ENCODE measurements around the gene TTC6.

TTC6 gene

GRCh38 chr14:37608649-37609048 lies 13.2 kb downstream of the TTC6 start:
- no peak overlapping the region for H3K4me3 ChIP-seq (ENCODE audit: low read depth, low read length)
- TF ChIP-seq CTCF (IDR thresholded peaks at IDR 0.05; ENCODE audit: low read depth, low read length) (no peak), POLR2A (IDR thresholded peaks at IDR 0.05; ENCODE audit: extremely low read depth, insufficient read length) (no peak), MAX (IDR thresholded peaks at IDR 0.05; ENCODE audit: low read depth, low read length) (no peak), MYC (IDR thresholded peaks at IDR 0.05; ENCODE audit: low read depth, low read length) (no peak)
- DNase-seq (ENCODE audit: low read depth), result no peak

- no peak overlapping the region for H3K4me3 ChIP-seq (ENCODE audit: low read depth, low read length)
- TF ChIP-seq MAX (IDR thresholded peaks at IDR 0.05; ENCODE audit: low read depth, low read length) (no peak), POLR2A (IDR thresholded peaks at IDR 0.05; ENCODE audit: extremely low read depth, insufficient read length) (no peak), MYC (IDR thresholded peaks at IDR 0.05; ENCODE audit: low read depth, low read length) (no peak), CTCF (IDR thresholded peaks at IDR 0.05; ENCODE audit: low read depth, low read length) (no peak)
- no peak for DNase-seq (ENCODE audit: low read depth)
These were observed 15.6 kb downstream of the TTC6 start for GRCh38 chr14:37610945-37611523.

DNA sequence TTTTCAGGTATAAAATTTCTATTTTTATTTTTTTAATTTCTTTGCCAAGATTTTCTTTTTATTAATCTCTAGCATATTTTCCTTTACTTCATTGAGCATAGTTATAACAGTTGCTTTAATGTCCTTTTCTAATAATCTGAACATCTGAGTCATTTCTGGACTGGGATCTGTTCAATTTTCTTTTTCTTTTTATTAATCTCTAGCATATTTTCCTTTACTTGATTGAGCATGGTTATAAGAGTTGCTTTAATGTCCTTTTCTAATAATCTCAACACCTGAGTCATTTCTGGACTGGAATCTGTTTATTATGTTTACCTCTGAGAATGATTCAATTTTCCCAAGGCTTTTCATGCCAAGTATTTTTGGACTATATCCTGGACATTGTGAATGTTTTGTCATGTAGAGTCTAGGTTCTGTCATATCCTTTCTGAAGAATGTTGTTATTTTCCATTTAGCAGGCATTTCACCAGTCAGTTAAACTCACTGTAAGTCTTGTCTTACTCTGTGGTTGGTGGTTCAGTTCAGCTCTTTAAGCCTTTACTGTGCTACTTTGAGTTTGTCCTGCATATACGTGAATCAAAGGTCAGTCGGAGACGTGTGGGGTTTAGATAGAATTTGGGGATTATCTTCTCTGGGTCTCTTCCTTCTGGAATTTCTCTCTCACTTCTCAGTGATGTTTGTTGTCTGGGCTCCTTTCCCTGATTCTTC lies 20.3 kb downstream of the TTC6 start:
- H3K4me3 ChIP-seq (ENCODE audit: low read depth, low read length), result no peak overlapping the region
- TF ChIP-seq MAX (IDR thresholded peaks at IDR 0.05; ENCODE audit: low read depth, low read length), result no peak
- TF ChIP-seq MYC (IDR thresholded peaks at IDR 0.05; ENCODE audit: low read depth, low read length), result no peak
- no peak for TF ChIP-seq CTCF (IDR thresholded peaks at IDR 0.05; ENCODE audit: low read depth, low read length)
- no peak for TF ChIP-seq POLR2A (IDR thresholded peaks at IDR 0.05; ENCODE audit: extremely low read depth, insufficient read length)
- no peak for DNase-seq (ENCODE audit: low read depth)

GRCh38 chr14:37616853-37617252 lies 21.4 kb downstream of the TTC6 start:
- TF ChIP-seq MYC (IDR thresholded peaks at IDR 0.05; ENCODE audit: low read depth, low read length) (no peak), POLR2A (IDR thresholded peaks at IDR 0.05; ENCODE audit: extremely low read depth, insufficient read length) (no peak), MAX (IDR thresholded peaks at IDR 0.05; ENCODE audit: low read depth, low read length) (no peak), CTCF (IDR thresholded peaks at IDR 0.05; ENCODE audit: low read depth, low read length) (no peak)
- no peak overlapping the region for H3K4me3 ChIP-seq (ENCODE audit: low read depth, low read length)
- DNase-seq (ENCODE audit: low read depth), result no peak

GRCh38 chr14:37617864-37618365 lies 22.5 kb downstream of the TTC6 start:
- no peak for DNase-seq (ENCODE audit: low read depth)
- no peak overlapping the region for H3K4me3 ChIP-seq (ENCODE audit: low read depth, low read length)
- TF ChIP-seq MYC (IDR thresholded peaks at IDR 0.05; ENCODE audit: low read depth, low read length) (no peak), POLR2A (IDR thresholded peaks at IDR 0.05; ENCODE audit: extremely low read depth, insufficient read length) (no peak), MAX (IDR thresholded peaks at IDR 0.05; ENCODE audit: low read depth, low read length) (no peak), CTCF (IDR thresholded peaks at IDR 0.05; ENCODE audit: low read depth, low read length) (no peak)
